Ishikawa (cell line): ENCODE data around the gene CD84.

ENCODE experiments used
- CEBPB ChIP-seq: IDR thresholded peaks from 2 replicates; pipeline ENCODE4 v1.6.1; 2012
- CREB1 ChIP-seq: IDR thresholded peaks from 2 replicates; pipeline ENCODE4 v1.6.1; 2012; ENCODE audit warnings: low read depth
- EP300 ChIP-seq: IDR thresholded peaks from 2 replicates; pipeline ENCODE4 v1.6.1; 2012; ENCODE audit warnings: borderline replicate concordance
- RAD21 ChIP-seq: IDR thresholded peaks from 2 replicates; pipeline ENCODE4 v1.6.1; 2012; ENCODE audit warnings: low read depth
- TAF1 ChIP-seq: IDR thresholded peaks from 2 replicates; pipeline ENCODE4 v1.6.1; 2012; ENCODE audit warnings: low read depth, mild to moderate bottlenecking
- YY1 ChIP-seq: IDR thresholded peaks from 2 replicates; pipeline ENCODE4 v1.6.1; 2012; ENCODE audit warnings: low read depth
- TF ChIP-seq, protein P1 (sequence below): IDR thresholded peaks from 2 replicates; pipeline ENCODE4 v1.6.1; 2012
- TF ChIP-seq, protein P2 (sequence below): IDR thresholded peaks from 2 replicates; pipeline ENCODE4 v1.6.1; 2012; ENCODE audit warnings: low read depth, mild to moderate bottlenecking

DNA sequence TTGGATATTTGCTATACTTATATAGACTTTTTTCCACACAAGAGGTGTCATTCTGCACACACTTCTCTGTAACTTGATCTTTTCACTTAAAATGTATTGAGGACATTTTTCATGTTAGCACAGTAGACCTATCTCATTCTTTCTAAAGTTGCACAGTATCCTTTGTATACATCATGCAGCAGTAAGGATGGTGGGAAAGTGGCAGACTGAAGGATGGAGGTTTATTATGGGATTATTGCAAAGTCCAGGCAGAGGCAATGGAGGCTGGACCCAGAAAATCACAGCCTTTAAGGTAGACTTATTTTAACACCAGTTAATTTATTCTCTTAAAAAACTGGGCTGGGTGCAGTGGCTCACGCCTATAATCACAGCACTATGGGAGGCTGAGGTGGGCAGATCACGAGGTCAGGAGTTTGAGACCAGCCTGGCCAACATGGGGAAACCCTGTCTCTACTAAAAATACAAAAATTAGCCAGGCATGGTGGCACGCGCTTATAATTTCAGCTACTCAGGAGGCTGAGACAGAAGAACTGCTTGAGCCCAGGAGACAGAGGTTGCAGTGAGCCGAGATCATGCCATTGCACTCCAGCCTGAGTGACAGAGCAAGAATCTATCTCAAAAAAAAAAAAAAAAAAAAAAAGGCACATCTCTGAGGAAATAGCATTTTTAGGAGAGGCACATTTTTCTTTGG lies 41.8 kb upstream of the CD84 start:
- TF ChIP-seq RAD21 (no peak), CREB1 (no peak), YY1 (no peak), CEBPB (no peak), TAF1 (no peak), EP300 (no peak)
- TF ChIP-seq, protein P1, sequence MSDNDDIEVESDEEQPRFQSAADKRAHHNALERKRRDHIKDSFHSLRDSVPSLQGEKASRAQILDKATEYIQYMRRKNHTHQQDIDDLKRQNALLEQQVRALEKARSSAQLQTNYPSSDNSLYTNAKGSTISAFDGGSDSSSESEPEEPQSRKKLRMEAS, result no peak
- TF ChIP-seq, protein P2, sequence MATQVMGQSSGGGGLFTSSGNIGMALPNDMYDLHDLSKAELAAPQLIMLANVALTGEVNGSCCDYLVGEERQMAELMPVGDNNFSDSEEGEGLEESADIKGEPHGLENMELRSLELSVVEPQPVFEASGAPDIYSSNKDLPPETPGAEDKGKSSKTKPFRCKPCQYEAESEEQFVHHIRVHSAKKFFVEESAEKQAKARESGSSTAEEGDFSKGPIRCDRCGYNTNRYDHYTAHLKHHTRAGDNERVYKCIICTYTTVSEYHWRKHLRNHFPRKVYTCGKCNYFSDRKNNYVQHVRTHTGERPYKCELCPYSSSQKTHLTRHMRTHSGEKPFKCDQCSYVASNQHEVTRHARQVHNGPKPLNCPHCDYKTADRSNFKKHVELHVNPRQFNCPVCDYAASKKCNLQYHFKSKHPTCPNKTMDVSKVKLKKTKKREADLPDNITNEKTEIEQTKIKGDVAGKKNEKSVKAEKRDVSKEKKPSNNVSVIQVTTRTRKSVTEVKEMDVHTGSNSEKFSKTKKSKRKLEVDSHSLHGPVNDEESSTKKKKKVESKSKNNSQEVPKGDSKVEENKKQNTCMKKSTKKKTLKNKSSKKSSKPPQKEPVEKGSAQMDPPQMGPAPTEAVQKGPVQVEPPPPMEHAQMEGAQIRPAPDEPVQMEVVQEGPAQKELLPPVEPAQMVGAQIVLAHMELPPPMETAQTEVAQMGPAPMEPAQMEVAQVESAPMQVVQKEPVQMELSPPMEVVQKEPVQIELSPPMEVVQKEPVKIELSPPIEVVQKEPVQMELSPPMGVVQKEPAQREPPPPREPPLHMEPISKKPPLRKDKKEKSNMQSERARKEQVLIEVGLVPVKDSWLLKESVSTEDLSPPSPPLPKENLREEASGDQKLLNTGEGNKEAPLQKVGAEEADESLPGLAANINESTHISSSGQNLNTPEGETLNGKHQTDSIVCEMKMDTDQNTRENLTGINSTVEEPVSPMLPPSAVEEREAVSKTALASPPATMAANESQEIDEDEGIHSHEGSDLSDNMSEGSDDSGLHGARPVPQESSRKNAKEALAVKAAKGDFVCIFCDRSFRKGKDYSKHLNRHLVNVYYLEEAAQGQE, result no peak
